Measurements from ENCODE around the gene TLR5.
"Not testable (repeated sequence)": the region's sequence is repeated elsewhere in the genome, so short reads cannot be mapped to it uniquely, and the experiment has no call there.

TLR5 gene, protein sequence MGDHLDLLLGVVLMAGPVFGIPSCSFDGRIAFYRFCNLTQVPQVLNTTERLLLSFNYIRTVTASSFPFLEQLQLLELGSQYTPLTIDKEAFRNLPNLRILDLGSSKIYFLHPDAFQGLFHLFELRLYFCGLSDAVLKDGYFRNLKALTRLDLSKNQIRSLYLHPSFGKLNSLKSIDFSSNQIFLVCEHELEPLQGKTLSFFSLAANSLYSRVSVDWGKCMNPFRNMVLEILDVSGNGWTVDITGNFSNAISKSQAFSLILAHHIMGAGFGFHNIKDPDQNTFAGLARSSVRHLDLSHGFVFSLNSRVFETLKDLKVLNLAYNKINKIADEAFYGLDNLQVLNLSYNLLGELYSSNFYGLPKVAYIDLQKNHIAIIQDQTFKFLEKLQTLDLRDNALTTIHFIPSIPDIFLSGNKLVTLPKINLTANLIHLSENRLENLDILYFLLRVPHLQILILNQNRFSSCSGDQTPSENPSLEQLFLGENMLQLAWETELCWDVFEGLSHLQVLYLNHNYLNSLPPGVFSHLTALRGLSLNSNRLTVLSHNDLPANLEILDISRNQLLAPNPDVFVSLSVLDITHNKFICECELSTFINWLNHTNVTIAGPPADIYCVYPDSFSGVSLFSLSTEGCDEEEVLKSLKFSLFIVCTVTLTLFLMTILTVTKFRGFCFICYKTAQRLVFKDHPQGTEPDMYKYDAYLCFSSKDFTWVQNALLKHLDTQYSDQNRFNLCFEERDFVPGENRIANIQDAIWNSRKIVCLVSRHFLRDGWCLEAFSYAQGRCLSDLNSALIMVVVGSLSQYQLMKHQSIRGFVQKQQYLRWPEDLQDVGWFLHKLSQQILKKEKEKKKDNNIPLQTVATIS

DNA sequence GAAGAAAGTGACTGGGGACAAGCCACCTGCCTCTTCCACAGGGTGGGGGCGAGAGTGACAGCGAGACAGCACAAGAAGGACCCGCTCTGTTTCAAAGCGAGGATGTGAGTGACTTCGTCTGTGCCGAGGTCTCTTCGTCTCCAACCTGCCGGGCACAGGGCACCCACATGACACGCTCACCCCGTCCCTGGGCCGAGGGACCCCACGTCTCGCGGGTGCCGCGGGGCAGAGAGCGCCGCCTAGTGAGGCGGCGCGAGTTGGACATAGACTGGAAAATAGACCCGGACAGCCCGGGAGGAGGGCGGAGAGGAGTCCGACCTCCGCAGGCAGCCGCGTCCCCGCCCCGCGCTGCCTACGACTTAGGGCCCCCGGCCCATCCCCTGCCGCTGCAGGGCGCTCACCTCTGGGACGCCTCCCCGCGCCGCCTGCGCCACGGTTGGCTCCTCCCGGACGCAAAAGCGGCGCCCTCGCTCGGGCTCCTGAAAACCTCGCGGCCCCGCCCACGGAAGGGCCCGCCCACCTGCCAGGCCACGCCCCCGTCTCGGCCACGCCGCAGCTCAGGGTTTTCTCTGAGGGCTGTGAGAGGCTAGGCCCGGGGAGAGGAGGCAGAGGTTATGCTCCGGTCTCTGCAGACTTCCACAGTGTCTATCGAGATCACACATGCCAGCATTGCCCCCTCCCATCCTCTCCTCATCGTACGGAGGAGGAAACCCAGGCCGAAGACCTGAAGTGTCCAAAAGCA lies at the start of gene TLR5:
Gene TLR5 (minus strand): TSS at position 454 of the 742 bp plus-strand sequence. CDS start 30,217 bp downstream, outside the sequence.
- in situ Hi-C loops (cut with MboI; ENCODE audit: low sequenced_read_pairs) = no loop called here

DNA sequence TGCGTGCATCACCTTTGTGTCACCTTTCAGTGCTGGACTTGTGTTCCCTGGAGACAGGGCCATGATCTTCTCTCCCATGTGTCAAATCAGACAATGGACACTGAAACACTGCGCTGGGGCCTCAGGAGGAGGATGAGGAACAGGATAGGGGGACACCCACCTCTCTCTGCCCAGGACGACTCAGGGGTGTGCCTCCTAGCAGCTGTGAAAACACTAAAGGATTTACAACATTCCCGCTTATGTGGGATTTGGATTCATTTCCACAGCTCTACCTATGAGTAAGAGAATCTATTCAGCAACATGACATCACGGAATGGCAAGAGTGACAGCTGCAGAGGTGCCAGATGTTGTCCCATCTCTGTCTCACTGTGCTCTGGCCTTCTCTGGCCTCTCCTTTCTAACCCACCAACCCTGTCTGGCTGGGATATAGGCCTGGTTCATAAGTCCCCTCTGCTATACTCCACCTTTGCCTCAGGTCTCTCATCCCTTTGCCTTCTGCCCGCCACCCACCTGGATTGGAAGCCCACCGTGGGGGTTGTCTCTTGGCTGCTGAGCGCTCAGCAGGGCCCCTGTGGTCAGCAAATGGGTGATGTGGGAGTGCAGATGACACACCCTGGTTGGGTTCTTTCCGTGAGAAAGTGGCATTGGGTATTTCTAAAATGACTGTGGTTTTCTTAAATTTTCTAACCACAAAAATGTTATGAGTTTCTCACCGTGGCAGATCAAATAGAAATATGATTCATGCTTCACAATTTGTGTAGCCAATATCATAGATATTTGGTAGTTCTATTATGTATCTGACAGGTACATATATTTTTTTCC lies 47.1 kb upstream of the TLR5 start:
- in situ Hi-C loops (cut with MboI; ENCODE audit: low sequenced_read_pairs) = no loop called here

DNA sequence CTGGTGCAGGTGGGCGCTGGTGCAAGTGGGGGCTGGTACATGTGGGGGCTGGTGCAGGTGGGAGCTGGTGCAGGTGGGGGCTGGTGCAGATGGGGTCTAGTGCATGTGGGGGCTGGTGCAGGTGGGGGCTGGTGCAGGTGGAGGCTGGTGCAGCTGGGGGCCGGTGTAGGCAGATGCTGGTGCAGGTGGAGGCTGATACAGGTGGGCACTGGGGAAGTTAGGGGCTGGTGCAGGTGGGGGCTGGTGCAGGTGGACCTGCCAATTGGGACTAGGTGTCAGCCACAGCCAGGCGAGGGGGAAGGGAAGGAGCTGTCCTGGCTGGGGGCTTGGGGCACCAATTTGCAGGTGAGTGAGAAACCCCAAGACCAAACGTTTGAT lies 46.5 kb upstream of the TLR5 start:
- in situ Hi-C loops (cut with MboI; ENCODE audit: low sequenced_read_pairs) = no loop called here

DNA sequence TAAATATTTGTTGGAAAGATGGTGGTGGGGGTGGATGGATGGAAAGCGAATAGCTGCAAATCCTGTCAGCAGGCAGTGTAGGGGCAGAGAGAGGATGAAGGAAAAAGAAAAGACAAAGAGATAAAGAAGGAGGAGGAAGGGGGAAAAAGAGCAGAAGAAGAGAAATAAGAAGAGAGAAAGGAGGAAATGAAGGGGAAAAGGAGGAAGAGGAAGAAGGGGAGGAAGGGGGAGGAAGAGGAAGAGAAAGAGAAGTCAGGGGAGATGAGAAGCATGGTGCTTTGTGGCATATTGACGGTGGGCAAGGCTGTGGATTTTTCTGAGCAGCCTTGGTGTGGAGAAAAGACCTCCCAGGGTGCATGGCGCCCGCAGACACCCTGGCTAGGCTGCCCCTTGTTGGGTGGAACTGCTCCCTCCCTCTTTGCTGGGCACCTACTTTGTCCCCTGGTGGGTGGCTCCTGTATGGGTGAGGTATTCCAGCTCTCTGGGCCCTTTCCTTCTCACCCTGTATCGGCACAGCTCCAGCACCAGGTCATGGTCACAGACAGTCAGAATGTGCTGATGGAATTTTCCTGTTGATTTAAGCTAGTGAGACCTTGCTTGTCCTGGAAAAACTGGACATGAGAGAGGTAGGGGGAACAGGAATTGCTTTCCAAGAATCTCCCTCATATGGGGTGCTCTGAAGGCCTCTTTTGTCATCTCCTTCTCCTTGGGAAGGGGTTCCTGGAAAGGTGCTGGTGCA lies 45.7 kb upstream of the TLR5 start:
- in situ Hi-C loops (cut with MboI; ENCODE audit: low sequenced_read_pairs) = no loop called here

DNA sequence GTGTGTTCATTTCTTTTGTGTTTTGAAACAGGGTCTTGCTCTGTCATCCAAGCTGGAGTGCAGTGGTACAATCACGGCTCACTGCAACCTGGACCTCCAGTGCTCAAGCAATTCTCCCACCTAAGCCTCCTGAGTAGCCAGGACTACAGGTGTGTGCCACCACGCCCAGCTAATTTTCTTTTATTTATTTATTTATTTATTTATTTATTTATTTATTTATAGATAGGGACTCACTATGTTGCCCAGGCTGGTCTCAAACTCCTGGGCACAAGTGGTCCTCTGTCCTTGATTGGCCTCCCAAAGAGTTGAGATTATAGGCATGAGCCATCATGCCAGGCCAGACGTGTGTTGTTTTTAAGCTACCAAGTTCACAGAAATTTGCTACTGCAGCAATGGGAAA lies 43.8 kb upstream of the TLR5 start:
- in situ Hi-C loops (cut with MboI; ENCODE audit: low sequenced_read_pairs) = no loop called here

DNA sequence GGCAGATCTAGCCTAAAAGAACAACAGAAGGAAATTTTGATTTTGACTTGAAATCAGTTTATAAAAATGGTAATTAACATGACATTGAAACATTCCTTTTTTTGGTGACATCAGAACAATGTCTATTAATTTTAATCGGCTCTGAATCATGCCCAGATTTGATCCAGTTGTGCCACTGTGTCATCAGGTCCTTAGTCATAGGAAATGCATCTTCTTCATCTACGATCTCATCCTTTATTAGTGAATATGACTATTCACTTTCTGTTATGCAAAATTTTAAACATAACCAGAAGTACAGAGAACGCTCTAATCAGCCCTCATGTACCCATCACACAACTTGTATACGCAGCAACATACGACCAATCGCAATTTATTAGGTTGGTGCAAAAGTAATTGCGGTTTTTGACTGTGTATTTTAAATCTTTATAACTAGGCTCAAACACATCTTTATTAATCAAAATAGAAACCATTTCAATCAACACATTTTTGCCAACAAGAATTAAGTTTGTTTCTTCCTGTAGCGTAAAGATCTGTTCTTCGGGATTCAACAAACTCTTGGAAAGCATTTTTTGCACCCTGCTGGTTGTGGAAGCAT lies 40.3 kb upstream of the TLR5 start:
- in situ Hi-C loops (cut with MboI; ENCODE audit: low sequenced_read_pairs) = no loop called here

DNA sequence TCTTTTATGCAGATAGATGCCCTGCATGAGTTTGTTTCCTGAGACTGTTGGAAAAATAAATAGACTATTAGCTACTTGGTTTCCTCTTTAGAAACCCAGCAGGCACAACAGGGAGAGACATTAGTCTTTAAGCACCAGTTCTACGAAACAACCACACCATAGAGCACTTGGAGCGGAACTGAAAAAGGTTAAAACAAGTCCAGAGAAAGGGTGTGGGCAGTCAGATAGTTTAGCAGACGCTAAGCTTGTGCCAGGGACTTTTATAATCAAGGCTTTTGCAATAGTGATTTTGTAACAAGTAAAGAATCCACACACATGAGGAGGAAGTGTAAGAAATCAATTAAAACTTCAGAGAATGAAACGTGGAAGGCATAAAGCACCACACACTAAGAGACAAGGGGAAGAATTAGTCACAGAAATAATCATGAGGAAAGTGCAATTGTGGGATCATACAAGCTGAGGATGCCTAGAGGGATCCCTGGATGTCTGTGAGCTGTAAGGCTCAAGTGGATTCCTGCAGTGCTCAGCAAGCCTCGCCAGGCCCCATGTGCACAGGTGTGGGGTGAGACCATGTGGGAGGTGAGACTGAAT lies 37.8 kb upstream of the TLR5 start:
- in situ Hi-C loops (cut with MboI; ENCODE audit: low sequenced_read_pairs) = no loop called here

DNA sequence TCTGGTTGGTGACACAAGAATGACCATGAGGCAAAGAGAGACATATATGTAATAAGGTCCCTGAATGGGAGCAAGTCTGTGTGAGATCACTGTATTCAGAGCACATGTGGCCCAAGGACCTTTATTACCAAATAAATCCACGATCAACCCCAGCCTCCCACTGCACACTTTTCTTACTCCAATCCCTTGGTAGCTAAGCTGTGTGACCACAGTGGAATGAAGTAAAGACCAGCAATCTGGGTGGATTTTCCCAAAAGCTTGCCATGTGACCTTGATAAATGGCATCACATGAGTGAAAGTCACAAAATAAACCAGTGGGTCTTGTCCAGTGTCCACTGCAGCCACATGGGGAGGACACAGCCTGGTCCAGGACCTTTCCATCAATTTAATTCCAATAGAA lies 36.7 kb upstream of the TLR5 start:
- in situ Hi-C loops (cut with MboI; ENCODE audit: low sequenced_read_pairs) = no loop called here

DNA sequence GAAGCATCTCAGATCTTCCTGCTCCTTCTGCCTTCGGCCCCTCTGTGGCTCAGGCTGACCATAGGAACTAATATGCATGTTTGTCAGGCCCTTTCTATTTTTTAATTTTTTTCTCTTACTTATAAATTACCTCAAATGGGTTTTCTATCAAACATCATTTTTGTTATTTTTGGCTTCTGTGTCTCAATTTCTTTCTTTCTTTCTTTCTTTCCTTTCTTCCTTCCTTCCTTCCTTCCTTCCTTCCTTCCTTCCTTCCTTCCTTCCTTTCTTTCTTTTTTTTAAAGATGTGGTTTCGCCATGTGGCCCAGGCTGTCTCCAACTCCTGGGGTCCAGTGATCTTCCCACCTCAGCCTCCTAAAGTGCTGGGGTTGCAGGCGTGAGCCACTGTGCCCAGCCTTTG lies 36.2 kb upstream of the TLR5 start:
- in situ Hi-C loops (cut with MboI; ENCODE audit: low sequenced_read_pairs) = no loop called here

DNA sequence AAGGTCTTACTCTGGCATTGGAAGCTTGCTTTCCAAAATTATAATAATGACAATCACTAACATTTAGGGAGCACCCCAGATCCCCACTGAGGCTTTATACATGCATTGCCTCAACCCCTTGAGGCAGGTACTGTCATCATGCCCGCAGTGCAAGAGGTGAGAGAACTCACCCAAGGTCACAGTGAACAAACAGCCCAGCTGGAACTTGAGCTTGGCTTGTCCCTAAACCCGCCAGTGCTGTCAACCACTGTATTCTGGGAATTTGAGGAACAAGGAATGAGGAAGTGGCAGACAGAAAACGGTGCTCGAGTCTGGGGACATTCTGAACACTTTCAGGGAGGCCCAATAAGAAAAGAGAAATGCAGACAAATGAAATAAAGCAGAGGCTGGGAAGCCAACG lies 34.6 kb upstream of the TLR5 start:
- in situ Hi-C loops (cut with MboI; ENCODE audit: low sequenced_read_pairs) = no loop called here

DNA sequence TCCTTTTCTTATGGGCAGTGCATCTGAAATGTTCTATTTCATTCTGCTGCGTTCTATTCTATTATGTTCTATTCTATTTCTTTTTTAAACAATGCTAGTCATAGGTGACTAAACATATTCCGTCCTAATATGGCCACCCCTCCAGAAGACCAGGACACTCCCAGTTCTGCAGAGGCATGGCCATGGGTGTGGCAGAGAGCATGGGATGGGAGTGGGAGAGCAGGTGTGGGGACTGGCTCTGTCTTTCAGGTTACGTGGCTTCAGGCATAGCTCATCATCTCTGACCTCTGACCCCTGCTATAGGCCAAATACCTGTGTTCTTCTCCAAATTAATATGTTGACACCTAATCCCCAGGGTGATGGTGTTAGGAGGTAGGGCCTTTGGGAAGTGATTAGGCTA lies 33.4 kb upstream of the TLR5 start:
- in situ Hi-C loops (cut with MboI; ENCODE audit: low sequenced_read_pairs) = no loop called here

DNA sequence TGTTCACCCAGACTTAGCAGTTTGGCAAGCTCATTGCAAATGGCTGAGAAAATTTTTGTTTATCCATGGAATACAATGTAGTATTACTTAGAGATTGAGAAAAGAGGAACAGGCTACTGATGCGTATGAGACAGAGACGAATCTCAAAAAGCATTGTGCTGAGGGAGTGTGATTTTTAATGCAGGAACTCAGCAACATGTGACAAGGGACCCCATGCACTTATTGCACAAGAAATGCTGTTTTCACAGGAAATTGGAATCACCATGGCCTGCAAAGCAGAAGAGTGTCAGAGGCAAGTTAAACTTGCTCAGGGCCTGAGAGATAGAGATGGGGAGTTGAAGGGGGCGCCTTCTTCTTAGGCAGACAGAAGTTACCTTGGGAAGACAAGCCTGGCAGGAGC lies 32.6 kb upstream of the TLR5 start:
- in situ Hi-C loops (cut with MboI; ENCODE audit: low sequenced_read_pairs) = no loop called here

DNA sequence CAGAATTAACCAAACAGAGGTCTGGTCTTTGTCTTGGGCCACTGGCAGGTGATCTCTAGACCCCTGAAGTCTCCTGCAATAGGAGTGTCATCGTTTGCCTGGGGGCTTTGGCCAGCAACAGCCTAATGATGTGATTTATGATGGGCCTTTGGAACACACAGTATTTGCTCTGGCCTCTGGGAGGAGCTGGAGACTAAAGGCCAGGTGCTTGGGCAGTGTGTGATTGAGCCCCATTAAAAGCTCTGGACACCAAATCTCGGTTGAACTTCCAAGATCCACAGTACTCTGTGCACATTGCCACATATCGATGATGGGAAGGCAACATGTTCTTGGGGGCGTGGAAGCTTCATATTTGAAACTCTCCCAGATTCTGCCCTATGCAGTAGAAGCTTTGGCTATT lies 32.0 kb upstream of the TLR5 start:
- in situ Hi-C loops (cut with MboI; ENCODE audit: low sequenced_read_pairs) = no loop called here

DNA sequence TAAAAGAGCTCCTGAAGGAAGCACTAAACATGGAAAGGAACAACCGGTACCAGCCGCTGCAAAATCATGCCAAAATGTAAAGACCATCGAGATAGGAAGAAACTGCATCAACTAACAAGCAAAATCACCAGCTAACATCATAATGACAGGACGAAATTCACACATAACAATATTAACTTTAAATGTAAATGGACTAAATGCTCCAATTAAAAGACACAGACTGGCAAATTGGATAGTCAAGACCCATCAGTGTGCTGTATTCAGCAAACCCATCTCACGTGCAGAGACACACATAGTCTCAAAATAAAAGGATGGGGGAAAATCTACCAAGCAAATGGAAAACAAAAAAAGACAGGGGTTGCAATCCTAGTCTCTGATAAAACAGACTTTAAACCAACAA lies 26.4 kb upstream of the TLR5 start:
- in situ Hi-C loops (cut with MboI; ENCODE audit: low sequenced_read_pairs) = not testable (repeated sequence)

DNA sequence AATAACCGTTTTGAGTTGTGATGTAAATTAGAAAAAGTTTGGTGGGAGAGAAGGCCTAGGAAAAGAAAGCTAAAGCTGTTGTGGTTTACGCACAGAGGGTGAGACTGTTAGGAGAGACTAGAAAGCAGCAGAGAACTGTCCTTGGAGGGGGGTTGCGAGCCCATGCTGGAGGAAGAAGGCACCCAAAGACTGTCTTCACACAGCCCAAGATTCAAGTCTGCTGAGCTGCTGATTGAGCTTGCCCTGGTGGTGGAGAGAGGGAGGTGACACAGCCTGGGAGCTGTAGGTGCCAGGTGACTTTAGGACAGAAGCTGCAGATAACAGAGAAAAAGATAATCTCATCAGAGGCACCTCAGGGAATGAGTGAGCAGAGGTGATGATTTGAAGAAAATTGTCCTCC lies 18.3 kb upstream of the TLR5 start:
- in situ Hi-C loops (cut with MboI; ENCODE audit: low sequenced_read_pairs) = no loop called here

DNA sequence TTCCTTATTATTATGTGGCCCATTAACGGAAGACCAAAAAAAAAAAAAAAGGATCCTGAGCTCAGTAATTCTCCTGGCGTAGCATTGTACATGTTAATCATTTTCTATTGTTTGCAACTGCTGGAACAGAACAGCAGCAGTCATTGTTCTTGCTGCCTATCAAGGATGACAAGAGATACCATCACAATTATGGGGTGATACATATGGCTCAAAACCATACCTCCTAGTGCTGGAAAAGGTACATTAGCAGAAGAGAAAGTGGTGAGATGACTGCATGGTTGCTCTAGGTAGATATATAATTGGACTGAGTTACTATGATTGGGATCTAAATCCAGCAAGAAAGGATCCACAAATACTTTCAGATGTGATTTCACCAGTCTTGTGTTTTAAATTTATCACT lies 13.3 kb upstream of the TLR5 start:
- in situ Hi-C loops (cut with MboI; ENCODE audit: low sequenced_read_pairs) = no loop called here

DNA sequence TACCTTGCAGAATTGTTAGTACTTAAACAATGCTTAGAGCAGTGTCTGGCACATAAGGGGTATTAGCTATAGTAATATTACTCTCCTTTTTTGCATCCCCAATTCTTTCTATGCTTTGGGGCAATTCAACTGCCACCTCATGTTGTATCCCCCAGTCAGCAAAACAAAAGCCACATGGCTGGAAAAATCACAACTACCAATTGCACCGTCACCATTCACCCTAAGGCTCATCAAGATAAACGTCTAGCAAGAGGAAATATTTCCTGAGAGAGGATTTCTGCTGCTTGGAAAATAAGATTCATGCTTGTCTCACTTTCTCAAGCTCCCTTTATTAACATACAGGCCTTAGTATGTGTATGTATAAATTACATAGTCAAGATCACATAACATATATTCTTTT lies 12.1 kb upstream of the TLR5 start:
- in situ Hi-C loops (cut with MboI; ENCODE audit: low sequenced_read_pairs) = no loop called here

DNA sequence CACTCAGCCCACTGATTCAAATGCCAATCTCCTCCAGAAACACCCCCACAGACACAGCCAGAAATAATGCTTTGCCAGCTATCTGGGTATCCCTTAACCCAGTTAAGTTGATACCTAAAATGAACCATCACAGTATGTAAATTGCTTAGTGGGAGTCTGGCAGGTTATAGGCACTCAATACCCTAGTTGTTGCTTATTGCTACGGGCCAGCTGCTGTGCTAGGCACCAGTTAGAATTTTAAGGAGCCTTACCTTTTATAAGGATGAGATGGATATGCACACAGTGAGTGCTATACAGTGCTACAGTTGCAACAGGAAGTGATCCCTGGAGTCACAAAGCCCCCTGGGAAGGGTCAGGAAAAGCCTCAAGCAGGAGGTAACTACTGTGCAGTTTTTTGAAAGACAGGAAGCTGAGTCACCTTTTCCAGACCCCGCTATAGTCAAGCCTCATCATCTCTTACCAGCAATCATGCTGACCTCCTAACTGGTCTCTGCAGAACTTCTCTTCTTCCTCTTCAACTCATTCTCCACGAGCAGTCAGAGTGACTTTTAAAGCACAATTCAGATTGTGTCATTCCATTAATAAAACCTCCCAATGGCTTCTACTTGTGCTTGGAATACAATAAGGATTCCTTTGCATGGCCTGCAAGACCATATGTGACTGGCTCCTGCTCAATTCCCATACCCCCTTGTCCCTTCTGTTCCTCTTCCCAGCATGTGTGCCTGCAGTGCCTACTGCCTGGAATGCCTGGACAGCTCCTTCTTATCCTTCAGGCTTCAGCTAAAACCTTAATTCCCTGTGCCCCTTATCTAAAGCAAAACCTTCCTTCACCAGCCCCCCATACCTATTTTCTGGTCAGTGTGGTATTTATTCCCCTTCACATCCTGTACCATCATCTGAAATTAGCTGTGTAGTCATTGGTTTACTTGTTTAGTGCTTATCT lies 10.4 kb upstream of the TLR5 start:
- in situ Hi-C loops (cut with MboI; ENCODE audit: low sequenced_read_pairs) = no loop called here
